ENCODE results near the gene MEA1. TPM values are rescaled to one million over a fixed set of nuclear protein-coding genes. Genes with fewer than 3 reads are reported as not detected.
A peak's percentile ranks its signal among the peaks of the same experiment; 100 is the strongest.

The MEA1 gene
- total RNA-seq, 1 donor from 2014 or later = 73.1 TPM

GRCh38 chr6:43026365-43026764 lies 12.6 kb upstream of the MEA1 start:
- H3K27me3 ChIP-seq = no peaks in the 10 kb centered on the region
- Mint-ChIP-seq H3K4me1 (peaks cover 2% of the 10 kb centered on the region), H3K9me3 (no peaks in the 10 kb centered on the region), H3K27me3 (ENCODE audit: insufficient read depth, low read depth) (no peaks in the 10 kb centered on the region), H3K4me3 (no peak overlapping the region), H3K36me3 (peaks cover 25% of the 10 kb centered on the region), H3K27ac (no peak overlapping the region)
- no peak for DNase-seq (ENCODE audit: low spot score)
- H3K4me3 ChIP-seq = no peak overlapping the region
- H3F3A ChIP-seq (ENCODE audit: low read depth) = peaks cover 17% of the 10 kb centered on the region
- H3K4me1 ChIP-seq = no peaks in the 10 kb centered on the region
- peaks cover 36% of the 10 kb centered on the region for H3K79me2 ChIP-seq (ENCODE audit: low read depth)
- peaks cover 7% of the 10 kb centered on the region for H4K20me1 ChIP-seq (ENCODE audit: low read depth)
- H3K36me3 ChIP-seq = peaks cover 7% of the 10 kb centered on the region
- H3K9me3 ChIP-seq (ENCODE audit: low read depth) = no peaks in the 10 kb centered on the region
- no peak overlapping the region for H3K4me2 ChIP-seq
- TF ChIP-seq EZH2phosphoT487 (IDR thresholded peaks at IDR 0.05) (no peak), EZH2 (IDR thresholded peaks at IDR 0.05) (no peak), CTCF (IDR thresholded peaks at IDR 0.05) (no peak)
- H3K27ac ChIP-seq = no peak overlapping the region
- H3K9ac ChIP-seq = no peak overlapping the region
- H2AFZ ChIP-seq (replicated peaks) = no peak overlapping the region

- H3K4me1 ChIP-seq = peaks cover 4% of the 10 kb centered on the region
- peaks cover 31% of the 10 kb centered on the region for H3F3A ChIP-seq (ENCODE audit: low read depth)
- Mint-ChIP-seq H3K9me3 (no peaks in the 10 kb centered on the region), H3K27ac (no peak overlapping the region), H3K36me3 (peaks cover 18% of the 10 kb centered on the region), H3K27me3 (ENCODE audit: insufficient read depth, low read depth) (peaks cover 7% of the 10 kb centered on the region), H3K4me3 (peak overlapping the region; percentile 1), H3K4me1 (peaks cover 5% of the 10 kb centered on the region)
- TF ChIP-seq EZH2phosphoT487 (IDR thresholded peaks at IDR 0.05) (no peak), EZH2 (IDR thresholded peaks at IDR 0.05) (no peak), CTCF (IDR thresholded peaks at IDR 0.05) (no peak)
- H3K79me2 ChIP-seq (ENCODE audit: low read depth) = peaks cover 36% of the 10 kb centered on the region
- H3K4me3 ChIP-seq = no peak overlapping the region
- H3K9me3 ChIP-seq (ENCODE audit: low read depth) = no peaks in the 10 kb centered on the region
- H2AFZ ChIP-seq (replicated peaks) = no peak overlapping the region
- H3K4me2 ChIP-seq = no peak overlapping the region
- no peak overlapping the region for H3K9ac ChIP-seq
- no peak overlapping the region for H3K27ac ChIP-seq
- no peaks in the 10 kb centered on the region for H3K27me3 ChIP-seq
- peaks cover 7% of the 10 kb centered on the region for H4K20me1 ChIP-seq (ENCODE audit: low read depth)
- H3K36me3 ChIP-seq = peaks cover 1% of the 10 kb centered on the region
- DNase-seq (ENCODE audit: low spot score) = no peak
Observed at GRCh38 chr6:43024436-43024835, 10.7 kb upstream of the MEA1 start.

- H3K4me1 ChIP-seq = peaks cover 4% of the 10 kb centered on the region
- H3K4me1 Mint-ChIP-seq = peaks cover 5% of the 10 kb centered on the region
- H3K9me3 ChIP-seq (ENCODE audit: low read depth) = no peaks in the 10 kb centered on the region
Observed at GRCh38 chr6:43021270-43022047, 7.7 kb upstream of the MEA1 start, which contains the start of gene RRP36. RRP36 (plus strand) TSS chr6:43021623; CDS start chr6:43021655, 32 bp downstream.

More at GRCh38 chr6:43021270-43022047, 7.7 kb upstream of the MEA1 start, which contains the start of gene RRP36:
- no peaks in the 10 kb centered on the region for H3K9me3 Mint-ChIP-seq
- peaks cover 8% of the 10 kb centered on the region for H3K36me3 Mint-ChIP-seq
- Histone ChIP-seq H3K36me3 (no peaks in the 10 kb centered on the region), H3K27ac (peak within 1 kb of the TSS; percentile 57), H4K20me1 (ENCODE audit: low read depth) (peaks cover 7% of the 10 kb centered on the region), H3K79me2 (ENCODE audit: low read depth) (peaks cover 50% of the 10 kb centered on the region), H3K4me3 (peak within 1 kb of the TSS; percentile 91), H3F3A (ENCODE audit: low read depth) (peaks cover 31% of the 10 kb centered on the region), H3K27me3 (no peaks in the 10 kb centered on the region), H2AFZ (replicated peaks) (peak within 1 kb of the TSS; percentile 45), H3K9ac (peak within 1 kb of the TSS; percentile 76), H3K4me2 (peak within 1 kb of the TSS; percentile 84)
- peaks cover 7% of the 10 kb centered on the region for H3K27me3 Mint-ChIP-seq (ENCODE audit: insufficient read depth, low read depth)
- no peak for TF ChIP-seq EZH2phosphoT487 (IDR thresholded peaks at IDR 0.05)
- TF ChIP-seq EZH2 (IDR thresholded peaks at IDR 0.05) = no peak
- TF ChIP-seq CTCF (IDR thresholded peaks at IDR 0.05) = no peak
- DNase-seq (ENCODE audit: low spot score) = peak; percentile 86
- H3K4me3 Mint-ChIP-seq = peak within 1 kb of the TSS; percentile 99
- peak within 1 kb of the TSS; percentile 69 for H3K27ac Mint-ChIP-seq
